HG02642 (cell line): Measurements from ENCODE around the gene IFT122.
A peak's percentile ranks its signal among the peaks of the same experiment; 100 is the strongest.
"Not testable (repeated sequence)": the region's sequence is repeated elsewhere in the genome, so short reads cannot be mapped to it uniquely, and the experiment has no call there.

Experiments used
- ATAC-seq: cut with Tn5 transposase; IDR thresholded peaks from one replicate; pipeline ENCODE4 v1.9.1; 2021; ENCODE audit warnings: mild to moderate bottlenecking; ENCODE audit not compliant: unreplicated experiment, poor library complexity

IFT122 gene

GRCh38 chr3:129439817-129440617 is at the start of gene IFT122, which contains the start of gene MBD4:
IFT122 (plus strand) TSS chr3:129440224; CDS start chr3:129440331, 107 bp downstream.
MBD4 (minus strand) TSS chr3:129439948; CDS start chr3:129439833, 115 bp downstream.
- ATAC-seq, result peak; percentile 89

GRCh38 chr3:129391583-129391982 is 48.4 kb upstream of the IFT122 start:
- not testable (repeated sequence) for ATAC-seq

- ATAC-seq, result not testable (repeated sequence)
These were observed 47.7 kb upstream of the IFT122 start for GRCh38 chr3:129392106-129392887.

- ATAC-seq, result no peak
These were observed 46.8 kb upstream of the IFT122 start for GRCh38 chr3:129393271-129393670.

GRCh38 chr3:129393760-129394564 is 46.1 kb upstream of the IFT122 start:
- not testable (repeated sequence) for ATAC-seq

- ATAC-seq, result peak; percentile 16
These were observed 41.2 kb upstream of the IFT122 start for GRCh38 chr3:129398803-129399144.

GRCh38 chr3:129399145-129399894 is 40.7 kb upstream of the IFT122 start:
- ATAC-seq, result peak; percentile 76

- ATAC-seq, result peak; percentile 23
These were observed 40.1 kb upstream of the IFT122 start for GRCh38 chr3:129399895-129400357.

- ATAC-seq, result no peak
These were observed 37.8 kb upstream of the IFT122 start for GRCh38 chr3:129402210-129402609.

GRCh38 chr3:129402616-129403015 is 37.4 kb upstream of the IFT122 start:
- no peak for ATAC-seq

- ATAC-seq, result no peak
These were observed 36.6 kb upstream of the IFT122 start for GRCh38 chr3:129403450-129403849.

- no peak for ATAC-seq
These were observed 35.9 kb upstream of the IFT122 start for GRCh38 chr3:129404130-129404529.

- ATAC-seq, result no peak
These were observed 35.4 kb upstream of the IFT122 start for GRCh38 chr3:129404610-129405009.

- ATAC-seq, result no peak
These were observed 30.5 kb upstream of the IFT122 start for GRCh38 chr3:129409541-129409940.

- ATAC-seq, result no peak
These were observed 29.1 kb upstream of the IFT122 start for GRCh38 chr3:129410971-129411370.

GRCh38 chr3:129412542-129413198 is 27.4 kb upstream of the IFT122 start:
- no peak for ATAC-seq

GRCh38 chr3:129413238-129413637 is 26.8 kb upstream of the IFT122 start:
- ATAC-seq, result not testable (repeated sequence)

- peak; percentile 71 for ATAC-seq
These were observed 26.1 kb upstream of the IFT122 start for GRCh38 chr3:129413687-129414506.
